ENCODE data around the gene AEBP1. TPM values are rescaled to one million over a fixed set of nuclear protein-coding genes. Genes with fewer than 3 reads are reported as not detected.
A peak's percentile ranks its signal among the peaks of the same experiment; 100 is the strongest.

Gene AEBP1
- total RNA-seq, 1 donor from 2014 or later: 1,349 TPM

- Histone ChIP-seq H3K9me3 (no peaks in the 10 kb centered on the region), H3K27ac (peak overlapping the region; percentile 70 to 71), H3K36me3 (peaks cover 42 to 69% of the 10 kb centered on the region in 2 donors), H3K4me3 (no peak overlapping the region), H3K4me1 (peaks cover 24% of the 10 kb centered on the region in 2 donors), H3K27me3 (no peaks in the 10 kb centered on the region)
- intact Hi-C loops (cut with DNase I): no loop called here
- TF ChIP-seq CTCF (IDR thresholded peaks at IDR 0.05): no peak
- DNase-seq (ENCODE audit: low spot score in 2 of 2): no peak
Observed at GRCh38 chr7:44075296-44076075, 28.7 kb upstream of the AEBP1 start.

GRCh38 chr7:44076101-44076895, 27.8 kb upstream of the AEBP1 start:
- Histone ChIP-seq H3K27ac (peak overlapping the region in 1 of 2 donors; percentile 29), H3K36me3 (peaks cover 42 to 72% of the 10 kb centered on the region in 2 donors), H3K9me3 (no peaks in the 10 kb centered on the region), H3K4me3 (no peak overlapping the region), H3K4me1 (peaks cover 24 to 31% of the 10 kb centered on the region in 2 donors), H3K27me3 (no peaks in the 10 kb centered on the region)
- intact Hi-C loops (cut with DNase I): no loop called here
- DNase-seq (ENCODE audit: low spot score in 2 of 2): no peak
- TF ChIP-seq CTCF (IDR thresholded peaks at IDR 0.05): no peak

GRCh38 chr7:44077061-44077460, 27.1 kb upstream of the AEBP1 start:
- intact Hi-C loops (cut with DNase I): no loop called here
- H3K4me3 ChIP-seq: no peak overlapping the region
- no peaks in the 10 kb centered on the region for H3K9me3 ChIP-seq
- no peak for DNase-seq (ENCODE audit: low spot score in 2 of 2)
- H3K27ac ChIP-seq: peak overlapping the region in 1 of 2 donors; percentile 29
- TF ChIP-seq CTCF (IDR thresholded peaks at IDR 0.05): no peak
- peaks cover 42 to 72% of the 10 kb centered on the region in 2 donors for H3K36me3 ChIP-seq
- no peaks in the 10 kb centered on the region for H3K27me3 ChIP-seq
- H3K4me1 ChIP-seq: peaks cover 17 to 28% of the 10 kb centered on the region in 2 donors

- Histone ChIP-seq H3K4me1 (peaks cover 12 to 23% of the 10 kb centered on the region in 2 donors), H3K36me3 (peaks cover 42 to 71% of the 10 kb centered on the region in 2 donors), H3K9me3 (no peaks in the 10 kb centered on the region), H3K4me3 (no peak overlapping the region), H3K27me3 (no peaks in the 10 kb centered on the region), H3K27ac (no peak overlapping the region)
- no peak for DNase-seq (ENCODE audit: low spot score in 2 of 2)
- TF ChIP-seq CTCF (IDR thresholded peaks at IDR 0.05): no peak
- intact Hi-C loops (cut with DNase I): no loop called here
Observed at GRCh38 chr7:44077681-44078091, 26.5 kb upstream of the AEBP1 start.

GRCh38 chr7:44078521-44078920, 25.6 kb upstream of the AEBP1 start:
- Histone ChIP-seq H3K27ac (no peak overlapping the region), H3K4me1 (peaks cover 5 to 17% of the 10 kb centered on the region in 2 donors), H3K36me3 (peaks cover 37 to 65% of the 10 kb centered on the region in 2 donors), H3K27me3 (no peaks in the 10 kb centered on the region), H3K9me3 (no peaks in the 10 kb centered on the region), H3K4me3 (no peak overlapping the region)
- intact Hi-C loops (cut with DNase I): no loop called here
- DNase-seq (ENCODE audit: low spot score in 2 of 2): no peak
- TF ChIP-seq CTCF (IDR thresholded peaks at IDR 0.05): no peak

Measured in ascending aorta (tissue), 2 donors.